Fibroblast of lung (primary cell): Measurements from ENCODE around the gene TNRC6C. TPM values are rescaled to one million over a fixed set of nuclear protein-coding genes. Genes with fewer than 3 reads are reported as not detected.

Experiments
- DNase-seq, 2 donors: peaks; one replicate each; pipeline versions ENCODE4 v3.0.0 to v3.0.0-alpha.2; 2010; ENCODE audit warnings: low read depth in 2 of 2
- H2AFZ ChIP-seq: 2 replicates; pipeline ENCODE4 v1.5.1; 2012; ENCODE audit warnings: low read length, control low read depth, inconsistent platforms
- H3K27ac ChIP-seq: 2 replicates; pipeline ENCODE4 v1.5.1; 2011; ENCODE audit warnings: low read length, control low read depth; ENCODE audit not compliant: insufficient read depth
- H3K27me3 ChIP-seq: 2 replicates; pipeline ENCODE4 v1.5.1; 2011; ENCODE audit warnings: mild to moderate bottlenecking, low read length; ENCODE audit not compliant: control insufficient read depth, insufficient read depth
- H3K36me3 ChIP-seq: 2 replicates; pipeline ENCODE4 v1.5.1; 2011; ENCODE audit warnings: low read length; ENCODE audit not compliant: control insufficient read depth, insufficient read depth
- H3K4me1 ChIP-seq: 2 replicates; pipeline ENCODE4 v1.5.1; 2011; ENCODE audit warnings: low read length; ENCODE audit not compliant: control insufficient read depth, insufficient read depth; ENCODE audit errors: extremely low read depth
- H3K4me2 ChIP-seq: 2 replicates; pipeline ENCODE4 v1.5.1; 2011; ENCODE audit warnings: low read length, control low read depth; ENCODE audit not compliant: insufficient read depth; ENCODE audit errors: extremely low read depth
- H3K4me3 ChIP-seq, 4 experiments: fragments of 200-600 bp in 1 of 4; sonication (generic) in 1 of 4; replicated peaks in 1 of 4; 2 replicates each; pipeline ENCODE4 v1.5.1; 2011 to 2016; ENCODE audit warnings: low read length in 4 of 4, low read depth in 3 of 4, mild to moderate bottlenecking in 3 of 4, control low read depth in 2 of 4, inconsistent platforms in 1 of 4, mixed read lengths in 1 of 4; ENCODE audit not compliant: insufficient read depth in 1 of 4; ENCODE audit errors: control extremely low read depth in 1 of 4
- H3K79me2 ChIP-seq: 2 replicates; pipeline ENCODE4 v1.5.1; 2012; ENCODE audit warnings: mild to moderate bottlenecking, low read length, inconsistent platforms; ENCODE audit not compliant: control insufficient read depth, insufficient read depth
- H3K9ac ChIP-seq: 2 replicates; pipeline ENCODE4 v1.5.1; 2011; ENCODE audit warnings: mild to moderate bottlenecking, low read length, control low read depth; ENCODE audit not compliant: insufficient read depth
- H3K9me3 ChIP-seq: 2 replicates; pipeline ENCODE4 v1.5.1; 2012; ENCODE audit warnings: low read depth, low read length; ENCODE audit not compliant: control insufficient read depth, insufficient read depth
- H4K20me1 ChIP-seq: 2 replicates; pipeline ENCODE4 v1.5.1; 2011; ENCODE audit warnings: low read length; ENCODE audit not compliant: control insufficient read depth, insufficient read depth; ENCODE audit errors: extremely low read depth
- CTCF ChIP-seq, 2 donors: IDR thresholded peaks in 1 of 2; conservative IDR thresholded peaks in 1 of 2; 1 replicate in 1 of 2; 2 replicates in 1 of 2; pipeline ENCODE4 v1.5.1; 2011 to 2012; ENCODE audit warnings: low read length in 2 of 2, control low read depth in 1 of 2, inconsistent platforms in 1 of 2, low read depth in 1 of 2, mild to moderate bottlenecking in 1 of 2
- EZH2 ChIP-seq: IDR thresholded peaks from 2 replicates; pipeline ENCODE4 v1.5.1; 2012; ENCODE audit warnings: low read length, control low read depth, mild to moderate bottlenecking; ENCODE audit errors: missing control alignments
- polyA plus RNA-seq, 2 donors: library from polyadenylated mRNA; depleted of rRNA in 1 of 2; stranded (reverse) in 1 of 2; unstranded in 1 of 2; fragments of >200 nt; gene quantifications; 2 replicates each; pipeline ENCODE4 v1.2.1, GENCODE V29; 2011 to 2012; ENCODE audit warnings: missing spikeins in 1 of 2
- total RNA-seq: library from RNA; depleted of rRNA; stranded (reverse); fragments of >200 nt; gene quantifications from 2 replicates; pipeline ENCODE4 v1.2.1, GENCODE V29; 2014

The TNRC6C gene
- total and polyA plus RNA-seq, 2 donors (not counting 1 experiment from before 2014, with no cell fraction given) = 2.1 to 4.6 TPM

- H3K27me3 ChIP-seq = no peaks in the 10 kb centered on the region
- no peak overlapping the region for H2AFZ ChIP-seq
- no peaks in the 10 kb centered on the region for H3K36me3 ChIP-seq
- no peak overlapping the region for H3K9ac ChIP-seq
- no peak overlapping the region for H3K4me2 ChIP-seq
- no peaks in the 10 kb centered on the region for H4K20me1 ChIP-seq
- no peaks in the 10 kb centered on the region for H3K79me2 ChIP-seq
- no peak for DNase-seq
- H3K27ac ChIP-seq = no peak overlapping the region
- H3K4me1 ChIP-seq = peaks cover 4% of the 10 kb centered on the region
- TF ChIP-seq CTCF (conservative IDR thresholded peaks at IDR 0.05 in 1 of 2, IDR thresholded peaks at IDR 0.05 in 1 of 2; ENCODE audit: low read depth in 1 of 2, low read length in 2 of 2) (no peak), EZH2 (no peak)
- H3K9me3 ChIP-seq = no peaks in the 10 kb centered on the region
- no peak overlapping the region for H3K4me3 ChIP-seq
Observed at GRCh38 chr17:78022425-78022824, 63.9 kb downstream of the TNRC6C start.

- no peak overlapping the region for H2AFZ ChIP-seq
- no peak overlapping the region for H3K27ac ChIP-seq
- no peak overlapping the region for H3K9ac ChIP-seq
- no peaks in the 10 kb centered on the region for H4K20me1 ChIP-seq
- no peaks in the 10 kb centered on the region for H3K79me2 ChIP-seq
- peaks cover 4% of the 10 kb centered on the region for H3K4me1 ChIP-seq
- no peaks in the 10 kb centered on the region for H3K36me3 ChIP-seq
- DNase-seq = no peak
- H3K27me3 ChIP-seq = no peaks in the 10 kb centered on the region
- H3K9me3 ChIP-seq = no peaks in the 10 kb centered on the region
- TF ChIP-seq CTCF (conservative IDR thresholded peaks at IDR 0.05 in 1 of 2, IDR thresholded peaks at IDR 0.05 in 1 of 2; ENCODE audit: low read depth in 1 of 2, low read length in 2 of 2) (no peak), EZH2 (no peak)
- H3K4me2 ChIP-seq = no peak overlapping the region
- no peak overlapping the region for H3K4me3 ChIP-seq
Observed at GRCh38 chr17:78023042-78023441, 64.5 kb downstream of the TNRC6C start.

GRCh38 chr17:78026381-78026780 lies 67.9 kb downstream of the TNRC6C start:
- H3K4me3 ChIP-seq = no peak overlapping the region
- H3K4me2 ChIP-seq = no peak overlapping the region
- H3K4me1 ChIP-seq = peaks cover 4% of the 10 kb centered on the region
- TF ChIP-seq CTCF (conservative IDR thresholded peaks at IDR 0.05 in 1 of 2, IDR thresholded peaks at IDR 0.05 in 1 of 2; ENCODE audit: low read depth in 1 of 2, low read length in 2 of 2) (no peak), EZH2 (no peak)
- no peaks in the 10 kb centered on the region for H3K36me3 ChIP-seq
- H3K9ac ChIP-seq = no peak overlapping the region
- no peaks in the 10 kb centered on the region for H3K9me3 ChIP-seq
- H4K20me1 ChIP-seq = no peaks in the 10 kb centered on the region
- no peak overlapping the region for H2AFZ ChIP-seq
- no peaks in the 10 kb centered on the region for H3K79me2 ChIP-seq
- no peaks in the 10 kb centered on the region for H3K27me3 ChIP-seq
- DNase-seq = no peak
- H3K27ac ChIP-seq = no peak overlapping the region
